Ascending aorta (tissue), 2 donors: Measurements from ENCODE around the gene SIPA1. TPM values are rescaled to one million over a fixed set of nuclear protein-coding genes. Genes with fewer than 3 reads are reported as not detected.

Experiments
- DNase-seq, 2 donors: peaks; one replicate each; pipeline ENCODE4 v3.0.0-alpha.2; 2019; ENCODE audit warnings: low spot score in 2 of 2
- H3K27ac ChIP-seq, 2 donors: fragments of 200-600 bp; sonication (generic); one replicate each; pipeline ENCODE4 v1.5.1; 2016 to 2017; ENCODE audit warnings: mild to moderate bottlenecking in 1 of 2
- H3K27me3 ChIP-seq: fragments of 200-600 bp; sonication (generic); one replicate; pipeline ENCODE4 v1.5.1; 2017
- H3K36me3 ChIP-seq, 2 donors: fragments of 200-600 bp; sonication (generic); one replicate each; pipeline ENCODE4 v1.5.1; 2016
- H3K4me1 ChIP-seq, 2 donors: fragments of 200-600 bp; sonication (generic); one replicate each; pipeline ENCODE4 v1.5.1; 2016 to 2017; ENCODE audit warnings: mild to moderate bottlenecking in 1 of 2
- H3K4me3 ChIP-seq, 2 donors: fragments of 200-600 bp; sonication (generic); one replicate each; pipeline ENCODE4 v1.5.1; 2016 to 2017; ENCODE audit warnings: mild to moderate bottlenecking in 1 of 2
- H3K9me3 ChIP-seq, 2 donors: fragments of 200-600 bp; sonication (generic); one replicate each; pipeline ENCODE4 v1.5.1; 2016
- CTCF ChIP-seq, 3 experiments: fragments of 200-600 bp in 2 of 3; fragments of 450-650 bp in 1 of 3; sonication (generic) in 2 of 3; IDR thresholded peaks; one replicate each; pipeline ENCODE4 v1.5.1; 2016 to 2019; ENCODE audit warnings: antibody characterized with exemption in 3 of 3, mild to moderate bottlenecking in 1 of 3, moderate library complexity in 1 of 3
- intact Hi-C: fragments of 100-400 bp; cut with DNase I; formaldehyde crosslinking; loops from one replicate; pipeline ENCODE4 v1.15.1; 2023
- total RNA-seq: library from RNA; depleted of rRNA; stranded (reverse); fragments of >200 nt; gene quantifications from one replicate; pipeline ENCODE4 v1.1.0, GENCODE V29; 2016

SIPA1 gene
- total RNA-seq, 1 donor from 2014 or later: 145 TPM

GRCh38 chr11:65617990-65618751 is 19.7 kb upstream of the SIPA1 start:
- H3K36me3 ChIP-seq: peaks cover 54 to 58% of the 10 kb centered on the region in 2 donors
- intact Hi-C loops: loop anchor here (5.0 to 10.0 kb wide), 2 partner anchors 97 to 214 kb away; partner anchors contain the start of genes KAT5 and SNX32

GRCh38 chr11:65618763-65619162 is 19.1 kb upstream of the SIPA1 start:
- intact Hi-C loops: loop anchor here (5.0 to 10.0 kb wide), 2 partner anchors 96 to 214 kb away; partner anchors contain the start of genes KAT5 and SNX32
- no peaks in the 10 kb centered on the region for H3K27me3 ChIP-seq
- no peaks in the 10 kb centered on the region for H3K9me3 ChIP-seq
- peaks cover 11 to 13% of the 10 kb centered on the region in 2 donors for H3K4me1 ChIP-seq
- H3K27ac ChIP-seq: no peak overlapping the region
- H3K36me3 ChIP-seq: peaks cover 59 to 63% of the 10 kb centered on the region in 2 donors
- H3K4me3 ChIP-seq: no peak overlapping the region
- DNase-seq: no peak
- TF ChIP-seq CTCF (IDR thresholded peaks at IDR 0.05): no peak

More at GRCh38 chr11:65617990-65618751, 19.7 kb upstream of the SIPA1 start:
- TF ChIP-seq CTCF (IDR thresholded peaks at IDR 0.05): no peak
- no peak for DNase-seq
- no peak overlapping the region for H3K27ac ChIP-seq
- H3K9me3 ChIP-seq: no peaks in the 10 kb centered on the region
- peaks cover 12 to 13% of the 10 kb centered on the region in 2 donors for H3K4me1 ChIP-seq
- no peaks in the 10 kb centered on the region for H3K27me3 ChIP-seq
- H3K4me3 ChIP-seq: no peak overlapping the region

- Histone ChIP-seq H3K36me3 (peaks cover 65 to 69% of the 10 kb centered on the region in 2 donors), H3K27ac (no peak overlapping the region), H3K4me1 (peaks cover 11 to 13% of the 10 kb centered on the region in 2 donors), H3K4me3 (no peak overlapping the region), H3K27me3 (no peaks in the 10 kb centered on the region), H3K9me3 (no peaks in the 10 kb centered on the region)
- no peak for DNase-seq
- no peak for TF ChIP-seq CTCF (IDR thresholded peaks at IDR 0.05)
- intact Hi-C loops: loop anchor here (5.0 to 10.0 kb wide), 2 partner anchors 95 to 213 kb away; partner anchors contain the start of genes KAT5 and SNX32
Observed at GRCh38 chr11:65619281-65619928, 18.5 kb upstream of the SIPA1 start.

GRCh38 chr11:65620666-65621065 is 17.2 kb upstream of the SIPA1 start:
- no peak for DNase-seq
- Histone ChIP-seq H3K36me3 (peaks cover 76 to 81% of the 10 kb centered on the region in 2 donors), H3K27ac (no peak overlapping the region), H3K9me3 (no peaks in the 10 kb centered on the region), H3K4me3 (no peak overlapping the region), H3K4me1 (peaks cover 11 to 13% of the 10 kb centered on the region in 2 donors), H3K27me3 (no peaks in the 10 kb centered on the region)
- intact Hi-C loops: no loop called here
- TF ChIP-seq CTCF (IDR thresholded peaks at IDR 0.05): no peak

GRCh38 chr11:65621460-65621859 is 16.4 kb upstream of the SIPA1 start:
- intact Hi-C loops: no loop called here
- Histone ChIP-seq H3K27me3 (no peaks in the 10 kb centered on the region), H3K36me3 (peaks cover 83 to 89% of the 10 kb centered on the region in 2 donors), H3K27ac (no peak overlapping the region), H3K4me3 (no peak overlapping the region), H3K9me3 (no peaks in the 10 kb centered on the region), H3K4me1 (peaks cover 7 to 10% of the 10 kb centered on the region in 2 donors)
- DNase-seq: no peak
- TF ChIP-seq CTCF (IDR thresholded peaks at IDR 0.05): no peak
